LNCAP (cell line): ENCODE measurements around the gene STAT1.

Experiments
- TF ChIP-seq, protein P1 (sequence below): fragments of 450-650 bp; IDR thresholded peaks from 2 replicates; pipeline ENCODE4 v1.5.1; 2017; ENCODE audit warnings: mild to moderate bottlenecking

Gene STAT1

DNA sequence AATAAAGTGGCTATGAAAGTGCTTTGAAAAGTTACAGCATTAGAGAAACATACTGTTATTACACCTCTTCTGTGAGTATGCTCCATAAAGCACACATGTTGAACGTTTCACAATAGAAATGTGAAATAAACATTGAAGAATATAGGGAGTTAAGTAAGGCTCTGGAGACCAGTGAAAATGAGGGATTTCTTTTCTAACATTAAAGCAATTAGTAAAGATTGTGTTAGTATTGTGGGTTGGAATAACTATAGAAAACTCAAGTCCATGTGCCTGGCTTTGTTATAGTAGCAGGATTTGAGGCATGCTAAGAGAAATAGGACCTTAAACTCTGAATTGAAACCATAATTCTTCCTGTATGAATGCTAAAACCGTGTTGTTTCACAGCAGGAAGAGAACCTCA, 70.3 kb downstream of the STAT1 start:
- TF ChIP-seq, protein P1, sequence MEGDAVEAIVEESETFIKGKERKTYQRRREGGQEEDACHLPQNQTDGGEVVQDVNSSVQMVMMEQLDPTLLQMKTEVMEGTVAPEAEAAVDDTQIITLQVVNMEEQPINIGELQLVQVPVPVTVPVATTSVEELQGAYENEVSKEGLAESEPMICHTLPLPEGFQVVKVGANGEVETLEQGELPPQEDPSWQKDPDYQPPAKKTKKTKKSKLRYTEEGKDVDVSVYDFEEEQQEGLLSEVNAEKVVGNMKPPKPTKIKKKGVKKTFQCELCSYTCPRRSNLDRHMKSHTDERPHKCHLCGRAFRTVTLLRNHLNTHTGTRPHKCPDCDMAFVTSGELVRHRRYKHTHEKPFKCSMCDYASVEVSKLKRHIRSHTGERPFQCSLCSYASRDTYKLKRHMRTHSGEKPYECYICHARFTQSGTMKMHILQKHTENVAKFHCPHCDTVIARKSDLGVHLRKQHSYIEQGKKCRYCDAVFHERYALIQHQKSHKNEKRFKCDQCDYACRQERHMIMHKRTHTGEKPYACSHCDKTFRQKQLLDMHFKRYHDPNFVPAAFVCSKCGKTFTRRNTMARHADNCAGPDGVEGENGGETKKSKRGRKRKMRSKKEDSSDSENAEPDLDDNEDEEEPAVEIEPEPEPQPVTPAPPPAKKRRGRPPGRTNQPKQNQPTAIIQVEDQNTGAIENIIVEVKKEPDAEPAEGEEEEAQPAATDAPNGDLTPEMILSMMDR = no peak

DNA sequence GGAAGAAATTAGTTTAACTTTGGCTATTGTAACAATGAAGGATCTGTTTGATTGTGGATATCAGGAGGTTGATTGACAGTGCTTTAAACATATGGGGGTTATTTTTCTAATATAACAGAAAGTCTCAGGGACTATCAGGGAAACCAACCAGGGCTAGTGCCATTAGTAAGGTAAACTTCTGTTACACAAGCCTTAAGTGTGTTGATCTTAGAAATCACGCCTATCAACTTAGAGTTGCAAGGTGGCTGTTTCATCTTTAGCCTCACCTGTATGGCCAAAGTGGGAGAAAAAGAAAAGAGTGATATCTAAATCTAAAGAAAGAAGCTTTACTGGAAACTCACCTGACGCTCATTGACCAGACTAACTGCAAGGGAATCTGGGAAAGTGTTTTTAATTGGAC, 71.3 kb downstream of the STAT1 start:
- TF ChIP-seq, protein P1 = no peak

- TF ChIP-seq, protein P1 = no peak
Observed at GRCh38 chr2:190941571-190941970, 72.4 kb downstream of the STAT1 start.

- TF ChIP-seq, protein P1 = no peak
Observed at GRCh38 chr2:190940454-190940853, 73.5 kb downstream of the STAT1 start.

DNA sequence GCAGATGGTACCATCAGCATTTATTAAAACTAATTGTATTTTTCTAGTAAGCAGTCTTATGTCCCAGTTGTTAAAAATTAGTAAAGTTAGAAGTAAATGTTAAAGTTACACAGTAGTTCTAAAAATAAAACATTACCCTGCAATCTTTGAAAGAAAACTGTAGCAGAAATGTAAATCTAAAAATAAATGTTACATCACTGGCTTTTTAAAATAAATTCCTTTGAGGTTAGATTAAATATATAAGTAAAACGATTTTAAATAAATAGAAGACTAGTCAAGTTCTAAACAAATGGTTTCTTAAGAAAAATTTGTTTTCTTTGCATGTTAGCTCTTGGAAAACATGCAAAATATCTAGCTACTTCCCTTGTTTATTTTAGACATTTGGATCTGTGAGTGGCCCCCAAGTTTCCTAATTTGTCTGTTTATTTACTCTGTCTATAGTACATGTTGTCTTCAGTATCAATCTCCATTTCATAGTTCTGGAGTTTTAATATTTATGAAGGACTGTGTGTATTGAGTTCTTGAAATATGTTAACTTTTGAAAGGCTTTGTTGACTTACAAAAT, 75.1 kb downstream of the STAT1 start:
- TF ChIP-seq, protein P1 = no peak

DNA sequence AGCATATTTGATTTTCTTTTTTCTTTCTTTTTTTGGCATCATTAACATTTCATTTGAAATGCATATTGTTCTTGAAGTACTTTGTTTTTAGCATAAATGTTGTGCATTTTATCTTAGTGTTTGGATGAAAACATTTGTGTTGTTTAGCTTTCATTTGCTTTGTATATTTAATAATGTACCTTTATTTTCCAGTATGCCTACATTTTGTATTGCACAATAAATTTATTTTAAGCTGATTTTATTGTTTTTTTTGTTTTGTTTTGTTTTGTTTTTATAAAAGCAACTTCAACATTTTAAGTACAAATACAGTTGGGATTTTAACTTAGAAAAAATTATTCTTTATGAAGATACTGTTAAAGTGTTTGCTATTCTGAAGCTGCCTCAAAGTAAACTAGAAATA, 78.9 kb downstream of the STAT1 start:
- TF ChIP-seq, protein P1 = no peak

DNA sequence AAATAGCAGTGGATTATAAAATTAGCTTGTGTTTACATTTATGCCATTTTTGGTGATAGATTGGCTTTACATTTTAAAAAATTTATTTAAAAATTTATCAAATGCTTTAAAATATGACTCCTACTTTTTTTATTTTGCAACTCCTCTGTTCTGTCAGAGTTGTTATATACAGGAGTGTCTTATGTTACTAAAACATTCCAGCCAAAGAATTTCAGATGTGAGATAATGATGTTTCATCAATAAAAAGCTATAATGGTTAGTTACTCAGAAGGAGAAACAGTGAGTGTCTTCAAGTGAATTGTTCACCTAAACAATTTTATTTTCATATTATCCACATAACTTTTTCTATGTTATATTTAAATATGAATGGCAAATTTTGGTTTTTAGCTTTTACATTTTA, 80.6 kb downstream of the STAT1 start:
- TF ChIP-seq, protein P1 = no peak

DNA sequence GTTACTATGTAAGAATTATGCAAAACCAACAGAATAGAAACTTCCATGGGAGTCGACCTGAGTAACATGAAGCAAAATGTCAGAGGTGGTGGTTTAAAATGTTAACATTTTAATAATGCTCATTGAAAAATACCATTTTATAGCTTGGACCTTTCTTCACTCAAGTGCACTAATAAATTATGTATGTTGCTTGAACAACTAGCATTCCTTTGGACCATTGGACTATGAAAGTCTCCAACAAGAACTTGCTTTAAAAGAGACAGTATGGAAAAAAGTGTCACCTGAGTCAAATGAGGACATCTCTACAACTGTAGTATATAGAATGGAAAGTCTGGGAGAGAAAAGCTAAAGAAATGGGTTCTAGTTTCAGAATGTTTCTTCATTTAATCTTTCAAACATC, 81.5 kb downstream of the STAT1 start:
- TF ChIP-seq, protein P1 = no peak
